GM12878 (cell line): ENCODE data around the gene BRAT1. TPM values are rescaled to one million over a fixed set of nuclear protein-coding genes. Genes with fewer than 3 reads are reported as not detected.

Source experiments
- ATAC-seq: fragments of 200-7000 bp; cut with Tn5 transposase; 3 replicates; pipeline ENCODE4 v1.9.1; 2020; ENCODE audit warnings: mild to moderate bottlenecking, moderate library complexity
- BruUV-seq: library from RNA; stranded (reverse); fragments of 400-500 nt; replicated peaks from 2 replicates; lab custom pipeline; 2021; lab: Mats Ljungman, UMichigan
- CTCF ChIA-PET: fragments of 300-600 bp; sonication (Branson Sonifier 250); formaldehyde crosslinking; extraction: SDS; loops from one replicate; lab custom pipeline; 2021; ENCODE audit warnings: inconsistent platforms; lab: Yijun Ruan, JAX
- POLR2A ChIA-PET: fragments of 350-600 bp; formaldehyde crosslinking; extraction: SDS; loops from one replicate; lab custom pipeline; 2021; ENCODE audit warnings: inconsistent platforms; lab: Charles Lee
- RAD21 ChIA-PET: fragments of 300-600 bp; sonication (Branson Sonifier 250); formaldehyde crosslinking; loops from one replicate; lab custom pipeline; 2023; ENCODE audit warnings: antibody characterized with exemption; ENCODE audit not compliant: unreplicated experiment; lab: Charles Lee
- SMC1A ChIA-PET: fragments of 300-600 bp; sonication (Branson Sonifier 250); formaldehyde crosslinking; loops from one replicate; lab custom pipeline; 2023; ENCODE audit not compliant: unreplicated experiment, uncharacterized antibody; lab: Charles Lee
- DNase-seq: peaks from one replicate; pipeline ENCODE4 v3.0.0-alpha.2; 2011; ENCODE audit warnings: low read depth, low spot score
- FAIRE-seq: peaks from 3 replicates; lab custom pipeline; 2011; peaks lifted over from hg19 to GRCh38; lab: Jason Lieb, UNC
- H2AFZ ChIP-seq: 2 replicates; pipeline ENCODE4 v1.6.0; 2011; ENCODE audit warnings: low read depth, low read length, control low read depth; ENCODE audit not compliant: control insufficient read depth
- H3K27ac ChIP-seq: 2 replicates; pipeline ENCODE4 v1.5.1; 2011; ENCODE audit warnings: control low read depth; ENCODE audit not compliant: control insufficient read depth, insufficient read depth
- H3K27me3 ChIP-seq, 2 experiments: replicated peaks in 1 of 2; 2 replicates each; pipeline versions ENCODE4 v1.6.0 to v1.6.1; 2011; ENCODE audit warnings: low read length in 1 of 2; ENCODE audit not compliant: control insufficient read depth in 2 of 2, insufficient read depth in 2 of 2
- H3K36me3 ChIP-seq, 2 experiments: 2 replicates each; pipeline ENCODE4 v1.5.1; 2011; ENCODE audit warnings: low read length in 1 of 2; ENCODE audit not compliant: control insufficient read depth in 2 of 2, insufficient read depth in 2 of 2
- H3K4me1 ChIP-seq: 2 replicates; pipeline ENCODE4 v1.6.1; 2011; ENCODE audit warnings: mild to moderate bottlenecking, low read length, moderate library complexity, mixed read lengths; ENCODE audit not compliant: control insufficient read depth, insufficient read depth
- H3K4me2 ChIP-seq: 2 replicates; pipeline ENCODE4 v1.6.0; 2011; ENCODE audit warnings: control low read depth; ENCODE audit not compliant: control insufficient read depth, insufficient read depth
- H3K4me3 ChIP-seq: fragments of 200-600 bp; sonication (generic); 2 replicates; pipeline ENCODE4 v1.5.1; 2016
- H3K79me2 ChIP-seq: 2 replicates; pipeline ENCODE4 v1.6.0; 2011; ENCODE audit warnings: low read length; ENCODE audit not compliant: control insufficient read depth, insufficient read depth
- H3K9ac ChIP-seq: 2 replicates; pipeline ENCODE4 v1.8.0; 2011; ENCODE audit warnings: low read length, control low read depth, mixed read lengths; ENCODE audit not compliant: control insufficient read depth, insufficient read depth
- H3K9me3 ChIP-seq: replicated peaks from 3 replicates; pipeline ENCODE4 v1.5.1; 2011; ENCODE audit warnings: mild to moderate bottlenecking, low read length; ENCODE audit not compliant: control insufficient read depth, insufficient read depth
- H4K20me1 ChIP-seq: 2 replicates; pipeline ENCODE4 v1.6.0; 2011; ENCODE audit not compliant: control insufficient read depth, insufficient read depth
- ATF7 ChIP-seq: fragments of 450-650 bp; IDR thresholded peaks from 2 replicates; pipeline ENCODE4 v1.6.1; 2016; ENCODE audit warnings: low read depth, mild to moderate bottlenecking
- CHD2 ChIP-seq: IDR thresholded peaks from 2 replicates; pipeline ENCODE4 v1.6.1; 2011; ENCODE audit warnings: low read depth, low read length, improper control_type of control experiment, borderline replicate concordance
- CREB1 ChIP-seq: IDR thresholded peaks from 2 replicates; pipeline ENCODE4 v1.6.1; 2012; ENCODE audit warnings: low read depth, mild to moderate bottlenecking, inconsistent platforms
- EP300 ChIP-seq, 2 experiments: fragments of 150-350 bp in 1 of 2; IDR thresholded peaks; 2 replicates each; pipeline ENCODE4 v1.6.1; 2011 to 2012; ENCODE audit warnings: low read depth in 2 of 2, low read length in 2 of 2, borderline replicate concordance in 1 of 2, improper control_type of control experiment in 1 of 2, inconsistent platforms in 1 of 2; ENCODE audit not compliant: control insufficient read depth in 1 of 2
- EZH2 ChIP-seq: IDR thresholded peaks from 2 replicates; pipeline ENCODE4 v1.6.1; 2012; ENCODE audit warnings: low read depth, mild to moderate bottlenecking, control low read depth, inconsistent platforms, low read length, borderline replicate concordance; ENCODE audit not compliant: control insufficient read depth
- GATAD2B ChIP-seq: fragments of 450-650 bp; conservative IDR thresholded peaks from 2 replicates; pipeline ENCODE4 v1.6.1; 2017; ENCODE audit warnings: low read depth, mild to moderate bottlenecking, moderate library complexity
- JUNB ChIP-seq: IDR thresholded peaks from 2 replicates; pipeline ENCODE4 v1.6.1; 2016; ENCODE audit warnings: antibody characterized with exemption, mild to moderate bottlenecking
- NR2F1 ChIP-seq: fragments of 450-650 bp; conservative IDR thresholded peaks from 2 replicates; pipeline ENCODE4 v1.6.1; 2017; ENCODE audit warnings: mild to moderate bottlenecking
- SIN3A ChIP-seq: IDR thresholded peaks from 2 replicates; pipeline ENCODE4 v1.6.1; 2012; ENCODE audit warnings: low read depth, low read length, improper control_type of control experiment
- SP1 ChIP-seq: IDR thresholded peaks from one replicate; pipeline ENCODE4 v1.6.1; 2011; ENCODE audit warnings: low read depth, low read length
- SUZ12 ChIP-seq: fragments of 200-600 bp; sonication (generic); IDR thresholded peaks from one replicate; pipeline ENCODE4 v1.6.1; 2018; ENCODE audit warnings: antibody characterized with exemption, mild to moderate bottlenecking; ENCODE audit not compliant: unreplicated experiment
- ZBED1 ChIP-seq: IDR thresholded peaks from 2 replicates; pipeline ENCODE4 v1.6.1; 2016; ENCODE audit warnings: borderline replicate concordance
- ZSCAN29 ChIP-seq: fragments of 450-650 bp; IDR thresholded peaks from 2 replicates; pipeline ENCODE4 v1.6.1; 2017; ENCODE audit warnings: mild to moderate bottlenecking, moderate library complexity
- WGBS: methylation state at CpG from one replicate; pipeline ENCODE4 v1.1.6; 2016; ENCODE audit warnings: low lambda C conversion rate; ENCODE audit not compliant: insufficient replicate concordance, insufficient coverage; ENCODE audit errors: missing lambda C conversion rate; 5-methylcytosine and 5-hydroxymethylcytosine counted together
- in situ Hi-C: fragments of 300-500 bp; cut with MboI; formaldehyde crosslinking; loops from 9 replicates; pipeline ENCODE4 v1.14.3; 2018; ENCODE audit warnings: mixed read lengths
- intact Hi-C: fragments of 100-400 bp; cut with micrococcal nuclease; formaldehyde crosslinking; loops from one replicate; pipeline ENCODE4 v1.14.2; 2022; ENCODE audit not compliant: unreplicated experiment
- polyA plus RNA-seq, 11 experiments: library from polyadenylated mRNA; depleted of rRNA in 4 of 11; unstranded in 6 of 11; stranded (reverse) in 5 of 11; fragments of >200 nt; fragmentation: Nextera tagmentation in 4 of 11; fragmentation: Illumina TruSeq in 1 of 11; extraction: Ambion mirVana in 4 of 11; extraction: Trizol in 1 of 11; gene quantifications; 1 replicate in 1 of 11; 2 replicates in 10 of 11; pipeline versions ENCODE4 v1.2.1 to v1.2.3, GENCODE V29; 2011 to 2016; ENCODE audit warnings: inconsistent platforms in 2 of 11, missing spikeins in 2 of 11, low read depth in 1 of 11
- total RNA-seq, 4 experiments: library from RNA; depleted of rRNA in 3 of 4; stranded (reverse); fragments of >200 nt in 3 of 4; fragmentation: Illumina TruSeq in 1 of 4; extraction: Trizol in 1 of 4; gene quantifications; 2 replicates each; pipeline versions ENCODE4 v1.2.1 to v1.2.3, GENCODE V29; 2013 to 2021
- TF ChIP-seq, protein P1 (sequence below): fragments of 450-650 bp; formaldehyde crosslinking; IDR thresholded peaks from 2 replicates; pipeline ENCODE4 v1.4.0; 2020; ENCODE audit warnings: mild to moderate bottlenecking, moderate library complexity
- TF ChIP-seq, protein P2 (sequence below): IDR thresholded peaks from 2 replicates; pipeline ENCODE4 v1.6.1; 2012; ENCODE audit warnings: low read length, inconsistent platforms
- TF ChIP-seq, protein P3 (sequence below): fragments of 450-650 bp; IDR thresholded peaks from 2 replicates; pipeline ENCODE4 v1.6.1; 2017; ENCODE audit warnings: antibody characterized with exemption, mild to moderate bottlenecking, moderate library complexity

Gene BRAT1
- total and polyA plus RNA-seq, 10 of the 15 experiments (the other 5 are each of a cell fraction or from before 2014, with no cell fraction given): 0.13 to 53.3 (median 16.0) TPM

DNA sequence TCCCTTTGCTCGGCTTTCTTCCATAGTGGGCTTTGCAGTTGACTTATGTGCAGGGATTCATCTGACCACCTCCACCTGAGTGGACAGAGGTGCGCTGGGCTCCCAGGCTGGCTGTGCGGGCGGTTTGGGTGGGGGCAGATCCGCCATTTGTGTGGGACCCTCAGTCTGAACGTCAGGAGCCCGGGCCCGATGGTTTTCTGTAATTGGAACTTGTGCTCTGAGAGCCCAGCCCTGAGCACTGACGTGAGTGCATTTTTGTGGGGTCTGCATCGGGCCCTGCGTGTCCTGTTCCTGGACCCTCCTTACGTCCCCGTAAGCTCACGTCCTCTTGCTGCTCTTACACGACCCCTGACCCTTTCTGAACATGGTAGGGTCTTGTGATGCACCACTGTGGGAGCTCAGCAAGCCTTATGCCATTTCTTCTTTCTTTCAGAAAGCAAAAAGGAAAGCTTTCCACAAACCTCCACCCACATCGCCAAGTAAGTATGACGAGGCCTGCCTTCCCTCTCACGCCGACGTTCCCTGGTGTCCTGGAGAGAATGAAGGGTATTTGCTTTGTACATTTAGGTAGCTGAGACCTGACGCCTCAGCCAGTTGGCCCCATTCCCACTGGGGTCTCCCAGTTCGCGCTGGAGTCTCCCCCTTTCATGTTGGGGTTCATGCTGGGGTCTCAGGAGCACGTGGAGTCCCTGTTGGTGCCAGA is 13.3 kb upstream of the BRAT1 start:
- Histone ChIP-seq H3K4me1 (peaks cover 23% of the 10 kb centered on the region), H2AFZ (no peak overlapping the region), H3K79me2 (no peaks in the 10 kb centered on the region), H4K20me1 (no peaks in the 10 kb centered on the region), H3K4me2 (no peak overlapping the region), H3K9ac (no peak overlapping the region), H3K4me3 (no peak overlapping the region), H3K36me3 (peaks cover 0 to 4% of the 10 kb centered on the region in 2 experiments; a peak in 1 of 4 replicates), H3K27ac (no peak overlapping the region), H3K9me3 (no peaks in the 10 kb centered on the region), H3K27me3 (no peaks in the 10 kb centered on the region)
- DNase-seq (no peak), ATAC-seq (no peak), FAIRE-seq (no peak)
- ChIA-PET SMC1A (interaction anchor here (1.0 to 3.7 kb wide), 4 partner anchors 40 to 142 kb away, joined by 3 to 29 read pairs (median 6); no protein-coding TSS in a partner anchor), CTCF (interaction anchor here (1.3 to 3.7 kb wide), 8 partner anchors 9 to 150 kb away, joined by 3 to 28 read pairs (median 6); partner anchors contain the start of gene IQCE), RAD21 (interaction anchor here (0.8 to 3.1 kb wide), 3 partner anchors 117 to 142 kb away, joined by 3 to 28 read pairs (median 7); no protein-coding TSS in a partner anchor), POLR2A (no interaction called here)
- 86% methylated on average over 24 of the region's 24 CpGs for WGBS
- in situ Hi-C loops (no loop called here), intact Hi-C loops (loop anchor here (5.0 kb wide), 2 partner anchors 101 to 104 kb away; no protein-coding TSS in a partner anchor)
- BruUV-seq: no TSS peak
- TF ChIP-seq JUNB: no peak
- no peak for TF ChIP-seq GATAD2B
- TF ChIP-seq, protein P1, sequence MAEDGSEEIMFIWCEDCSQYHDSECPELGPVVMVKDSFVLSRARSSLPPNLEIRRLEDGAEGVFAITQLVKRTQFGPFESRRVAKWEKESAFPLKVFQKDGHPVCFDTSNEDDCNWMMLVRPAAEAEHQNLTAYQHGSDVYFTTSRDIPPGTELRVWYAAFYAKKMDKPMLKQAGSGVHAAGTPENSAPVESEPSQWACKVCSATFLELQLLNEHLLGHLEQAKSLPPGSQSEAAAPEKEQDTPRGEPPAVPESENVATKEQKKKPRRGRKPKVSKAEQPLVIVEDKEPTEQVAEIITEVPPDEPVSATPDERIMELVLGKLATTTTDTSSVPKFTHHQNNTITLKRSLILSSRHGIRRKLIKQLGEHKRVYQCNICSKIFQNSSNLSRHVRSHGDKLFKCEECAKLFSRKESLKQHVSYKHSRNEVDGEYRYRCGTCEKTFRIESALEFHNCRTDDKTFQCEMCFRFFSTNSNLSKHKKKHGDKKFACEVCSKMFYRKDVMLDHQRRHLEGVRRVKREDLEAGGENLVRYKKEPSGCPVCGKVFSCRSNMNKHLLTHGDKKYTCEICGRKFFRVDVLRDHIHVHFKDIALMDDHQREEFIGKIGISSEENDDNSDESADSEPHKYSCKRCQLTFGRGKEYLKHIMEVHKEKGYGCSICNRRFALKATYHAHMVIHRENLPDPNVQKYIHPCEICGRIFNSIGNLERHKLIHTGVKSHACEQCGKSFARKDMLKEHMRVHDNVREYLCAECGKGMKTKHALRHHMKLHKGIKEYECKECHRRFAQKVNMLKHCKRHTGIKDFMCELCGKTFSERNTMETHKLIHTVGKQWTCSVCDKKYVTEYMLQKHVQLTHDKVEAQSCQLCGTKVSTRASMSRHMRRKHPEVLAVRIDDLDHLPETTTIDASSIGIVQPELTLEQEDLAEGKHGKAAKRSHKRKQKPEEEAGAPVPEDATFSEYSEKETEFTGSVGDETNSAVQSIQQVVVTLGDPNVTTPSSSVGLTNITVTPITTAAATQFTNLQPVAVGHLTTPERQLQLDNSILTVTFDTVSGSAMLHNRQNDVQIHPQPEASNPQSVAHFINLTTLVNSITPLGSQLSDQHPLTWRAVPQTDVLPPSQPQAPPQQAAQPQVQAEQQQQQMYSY: no peak
- TF ChIP-seq SP1: no peak
- TF ChIP-seq SIN3A: no peak
- no peak for TF ChIP-seq ZSCAN29
- TF ChIP-seq, protein P2, sequence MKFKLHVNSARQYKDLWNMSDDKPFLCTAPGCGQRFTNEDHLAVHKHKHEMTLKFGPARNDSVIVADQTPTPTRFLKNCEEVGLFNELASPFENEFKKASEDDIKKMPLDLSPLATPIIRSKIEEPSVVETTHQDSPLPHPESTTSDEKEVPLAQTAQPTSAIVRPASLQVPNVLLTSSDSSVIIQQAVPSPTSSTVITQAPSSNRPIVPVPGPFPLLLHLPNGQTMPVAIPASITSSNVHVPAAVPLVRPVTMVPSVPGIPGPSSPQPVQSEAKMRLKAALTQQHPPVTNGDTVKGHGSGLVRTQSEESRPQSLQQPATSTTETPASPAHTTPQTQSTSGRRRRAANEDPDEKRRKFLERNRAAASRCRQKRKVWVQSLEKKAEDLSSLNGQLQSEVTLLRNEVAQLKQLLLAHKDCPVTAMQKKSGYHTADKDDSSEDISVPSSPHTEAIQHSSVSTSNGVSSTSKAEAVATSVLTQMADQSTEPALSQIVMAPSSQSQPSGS: no peak
- no peak for TF ChIP-seq EP300 (IDR thresholded peaks at IDR 0.05; ENCODE audit: borderline replicate concordance in 1 of 2, control insufficient read depth in 1 of 2, low read depth in 2 of 2, low read length in 2 of 2)
- no peak for TF ChIP-seq CREB1
- no peak for TF ChIP-seq ATF7
- TF ChIP-seq CHD2: no peak
- no peak for TF ChIP-seq EZH2
- TF ChIP-seq, protein P3, sequence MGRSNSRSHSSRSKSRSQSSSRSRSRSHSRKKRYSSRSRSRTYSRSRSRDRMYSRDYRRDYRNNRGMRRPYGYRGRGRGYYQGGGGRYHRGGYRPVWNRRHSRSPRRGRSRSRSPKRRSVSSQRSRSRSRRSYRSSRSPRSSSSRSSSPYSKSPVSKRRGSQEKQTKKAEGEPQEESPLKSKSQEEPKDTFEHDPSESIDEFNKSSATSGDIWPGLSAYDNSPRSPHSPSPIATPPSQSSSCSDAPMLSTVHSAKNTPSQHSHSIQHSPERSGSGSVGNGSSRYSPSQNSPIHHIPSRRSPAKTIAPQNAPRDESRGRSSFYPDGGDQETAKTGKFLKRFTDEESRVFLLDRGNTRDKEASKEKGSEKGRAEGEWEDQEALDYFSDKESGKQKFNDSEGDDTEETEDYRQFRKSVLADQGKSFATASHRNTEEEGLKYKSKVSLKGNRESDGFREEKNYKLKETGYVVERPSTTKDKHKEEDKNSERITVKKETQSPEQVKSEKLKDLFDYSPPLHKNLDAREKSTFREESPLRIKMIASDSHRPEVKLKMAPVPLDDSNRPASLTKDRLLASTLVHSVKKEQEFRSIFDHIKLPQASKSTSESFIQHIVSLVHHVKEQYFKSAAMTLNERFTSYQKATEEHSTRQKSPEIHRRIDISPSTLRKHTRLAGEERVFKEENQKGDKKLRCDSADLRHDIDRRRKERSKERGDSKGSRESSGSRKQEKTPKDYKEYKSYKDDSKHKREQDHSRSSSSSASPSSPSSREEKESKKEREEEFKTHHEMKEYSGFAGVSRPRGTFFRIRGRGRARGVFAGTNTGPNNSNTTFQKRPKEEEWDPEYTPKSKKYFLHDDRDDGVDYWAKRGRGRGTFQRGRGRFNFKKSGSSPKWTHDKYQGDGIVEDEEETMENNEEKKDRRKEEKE: no peak
- TF ChIP-seq NR2F1: no peak
- no peak for TF ChIP-seq SUZ12
- TF ChIP-seq ZBED1: no peak
